NCI-H82 (cell line): ENCODE measurements around the gene CEP128.
"Not testable (repeated sequence)": the region's sequence is repeated elsewhere in the genome, so short reads cannot be mapped to it uniquely, and the experiment has no call there.

Experiments used
- DNase-seq: peaks from one replicate; lab custom pipeline; 2025; lab: John Stamatoyannopoulos, UW

CEP128 gene

GRCh38 chr14:80953211-80953610 lies 11.7 kb upstream of the CEP128 start:
- not testable (repeated sequence) for DNase-seq

- no peak for DNase-seq
Measured at GRCh38 chr14:80951491-80951890, 10.0 kb upstream of the CEP128 start.

DNA sequence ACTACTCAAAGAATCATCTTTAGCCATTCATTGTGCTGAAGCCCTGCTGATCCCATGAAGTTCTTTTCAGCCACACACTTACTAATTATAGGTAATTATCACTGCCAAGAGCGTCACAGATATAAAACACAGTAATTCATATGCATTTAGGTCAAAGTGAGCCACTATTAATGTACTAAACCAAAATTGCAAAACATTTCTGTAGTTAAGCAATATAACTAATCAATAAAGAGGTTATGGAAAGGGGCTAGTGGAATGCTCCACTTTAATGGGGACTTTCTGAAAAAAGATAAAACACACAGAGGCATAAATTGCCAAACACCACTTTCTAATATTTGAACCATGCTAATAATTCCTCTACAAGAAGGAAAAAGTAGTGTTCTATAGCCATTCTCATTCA lies 6.8 kb upstream of the CEP128 start:
- DNase-seq, result no peak

GRCh38 chr14:80946797-80947196 lies 5.3 kb upstream of the CEP128 start:
- DNase-seq, result no peak

- peak; percentile 48 for DNase-seq
Measured at GRCh38 chr14:80946187-80946586, 4.6 kb upstream of the CEP128 start.

GRCh38 chr14:80944861-80945617 lies 3.5 kb upstream of the CEP128 start:
- no peak for DNase-seq

DNA sequence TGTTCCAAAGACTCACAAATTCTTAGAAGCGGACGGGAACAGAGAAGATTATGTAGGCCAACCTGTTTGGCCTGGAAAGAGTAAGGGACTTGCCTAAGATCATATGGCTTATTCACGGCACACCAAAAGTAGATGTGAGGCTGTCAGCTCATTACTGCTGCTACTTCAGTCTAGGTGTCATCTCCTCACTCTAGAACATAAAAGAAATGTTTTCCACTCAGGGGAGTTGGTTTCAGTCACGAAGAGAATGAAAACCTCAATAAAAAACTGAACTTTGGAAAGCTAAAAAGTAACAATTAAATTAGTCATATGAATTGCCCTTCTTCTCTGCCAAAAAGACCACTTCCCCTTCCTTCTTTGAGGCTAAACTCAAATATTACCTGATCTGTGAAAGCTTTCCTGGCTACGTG lies 658 bp upstream of the CEP128 start:
- peak; percentile 39 for DNase-seq

DNA sequence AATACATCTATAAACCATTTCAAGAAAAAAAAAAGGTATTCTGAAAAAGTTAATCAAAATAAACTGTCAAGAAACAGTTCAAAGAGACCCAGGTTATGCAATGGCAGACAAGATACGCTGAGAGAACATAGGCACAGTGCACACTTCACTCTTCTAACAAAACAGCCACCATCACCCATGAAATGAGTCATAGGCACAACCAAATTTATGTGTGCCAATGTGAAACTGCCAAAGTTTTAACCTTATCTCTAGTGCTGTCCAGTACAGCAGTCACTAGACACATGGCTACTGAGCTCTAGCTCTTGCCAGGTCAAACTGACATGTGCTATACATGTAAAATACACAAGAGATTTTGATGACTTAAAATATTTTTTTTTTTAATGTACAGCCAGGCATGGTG lies 1.4 kb downstream of the CEP128 start:
- no peak for DNase-seq

DNA sequence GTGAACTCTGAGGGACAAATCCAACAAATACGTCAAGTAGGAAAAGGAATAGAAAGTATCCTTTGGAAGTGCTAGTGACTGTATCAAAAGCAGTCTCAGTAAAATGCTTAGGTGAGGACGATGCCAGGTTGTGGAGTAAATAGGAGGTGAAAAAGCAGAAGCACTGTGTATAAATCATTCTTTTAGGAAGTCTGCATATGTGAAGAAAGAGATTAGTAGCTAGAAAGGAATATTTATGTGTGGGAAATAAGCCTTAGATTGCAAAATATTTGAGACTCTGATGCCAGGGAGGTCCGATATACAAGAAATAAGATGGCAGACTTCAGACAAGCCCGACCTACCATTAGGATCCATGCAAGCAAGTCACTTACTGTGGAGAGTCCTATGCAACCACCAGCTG lies 7.9 kb downstream of the CEP128 start:
- DNase-seq, result no peak

DNA sequence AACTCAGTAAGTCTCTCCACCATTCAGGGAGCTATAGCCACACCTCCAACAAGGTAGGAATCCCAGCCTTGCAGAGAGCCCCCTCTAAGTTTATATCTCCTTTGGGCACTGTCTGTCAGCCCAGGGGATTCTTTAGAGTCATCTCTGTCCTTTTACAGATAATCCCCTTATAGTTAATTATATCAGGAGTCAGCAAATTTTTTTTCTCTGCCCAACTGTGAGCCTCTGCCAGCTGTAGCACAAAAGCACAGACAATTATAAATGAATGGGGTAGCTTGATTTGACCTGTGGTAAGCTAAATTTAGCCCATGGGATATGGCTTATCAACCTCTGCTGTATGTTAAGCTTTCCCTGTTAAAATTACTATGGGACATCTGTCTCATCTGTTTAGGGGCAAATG lies 8.3 kb downstream of the CEP128 start:
- peak; percentile 94 for DNase-seq

GRCh38 chr14:80930836-80931389 lies 10.6 kb downstream of the CEP128 start:
- peak; percentile 32 for DNase-seq

DNA sequence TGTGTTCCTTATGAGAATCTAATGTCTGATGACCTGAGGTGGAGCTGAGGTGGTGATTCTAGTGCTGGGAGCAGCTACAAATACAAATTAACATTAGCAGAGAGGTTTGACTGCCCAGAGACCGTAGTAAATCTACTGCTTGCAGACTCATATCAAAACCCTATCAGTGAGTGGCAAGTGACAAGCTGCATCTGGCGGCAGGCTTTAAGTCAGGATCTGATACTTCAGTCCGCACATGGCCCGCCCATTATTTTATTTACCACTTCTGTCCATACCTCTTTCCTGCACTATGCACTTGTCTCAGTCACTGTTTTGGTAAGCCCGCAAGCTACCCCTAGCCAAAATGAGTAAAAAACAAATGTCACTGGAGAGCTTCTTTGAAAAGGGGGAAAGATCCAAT lies 11.4 kb downstream of the CEP128 start:
- DNase-seq, result peak; percentile 16

GRCh38 chr14:80927083-80927989 lies 14.2 kb downstream of the CEP128 start:
- DNase-seq, result peak; percentile 14

DNA sequence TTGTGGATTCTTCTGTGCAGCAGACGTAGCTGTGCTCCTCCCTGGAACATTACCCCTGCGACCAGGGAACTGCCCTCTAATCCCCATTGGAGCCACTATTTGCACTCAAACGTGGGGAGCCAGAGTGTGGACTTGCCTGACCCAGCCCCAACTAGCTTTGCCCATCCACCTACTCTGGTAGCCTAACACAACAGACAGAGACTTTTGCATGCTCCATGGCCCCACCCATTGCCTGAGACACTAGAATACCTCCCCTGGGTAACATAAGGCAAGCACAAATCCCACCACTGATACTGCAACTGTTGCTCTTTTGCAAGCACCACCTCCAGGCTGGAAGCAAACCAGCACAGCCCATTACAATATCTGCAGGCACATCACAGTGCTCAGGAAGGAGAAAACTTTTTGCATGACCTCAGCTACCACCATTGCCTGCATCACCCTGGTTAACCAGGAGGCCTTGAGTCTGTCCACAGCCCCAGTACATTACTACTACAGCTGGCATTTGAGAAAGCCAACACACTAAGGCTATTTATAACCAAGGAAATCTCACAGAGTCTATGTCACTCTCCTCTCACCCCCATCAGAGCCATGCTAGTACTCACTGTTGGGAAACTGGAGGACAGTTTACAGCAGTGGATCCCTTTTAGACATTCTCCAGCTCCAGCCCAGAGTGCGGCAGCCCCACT lies 15.0 kb downstream of the CEP128 start:
- DNase-seq, result peak; percentile 63

GRCh38 chr14:80924365-80925103 lies 17.0 kb downstream of the CEP128 start:
- DNase-seq, result peak; percentile 73

- DNase-seq, result peak; percentile 92
Measured at GRCh38 chr14:80923368-80923767, 18.2 kb downstream of the CEP128 start.

- DNase-seq, result no peak
Measured at GRCh38 chr14:80919622-80920021, 21.9 kb downstream of the CEP128 start.

GRCh38 chr14:80912013-80912412 lies 29.5 kb downstream of the CEP128 start:
- DNase-seq, result not testable (repeated sequence)

- DNase-seq, result no peak
Measured at GRCh38 chr14:80906946-80907345, 34.6 kb downstream of the CEP128 start.

GRCh38 chr14:80906336-80906735 lies 35.2 kb downstream of the CEP128 start:
- no peak for DNase-seq

- DNase-seq, result no peak
Measured at GRCh38 chr14:80902608-80903007, 38.9 kb downstream of the CEP128 start.
